Mesenchymal stem cell (in vitro differentiated cells and primary cell): ENCODE data around the gene TMEM92.

Experiments used
- DNase-seq: peaks from one replicate; pipeline ENCODE4 v3.0.0-alpha.2; 2013
- H2AFZ ChIP-seq: one replicate; pipeline ENCODE4 v1.6.1; 2013; ENCODE audit warnings: low read depth, mild to moderate bottlenecking, control low read depth, inconsistent platforms, low read length, moderate library complexity
- H2AK5ac ChIP-seq: 2 replicates; pipeline ENCODE4 v1.6.1; 2013; ENCODE audit warnings: low read length, moderate library complexity, mild to moderate bottlenecking, inconsistent platforms; ENCODE audit not compliant: severe bottlenecking
- H2BK120ac ChIP-seq: one replicate; pipeline ENCODE4 v1.6.1; 2013; ENCODE audit warnings: low read depth, mild to moderate bottlenecking, inconsistent platforms, low read length, moderate library complexity
- H2BK12ac ChIP-seq, 2 experiments: one replicate each; pipeline ENCODE4 v1.6.1; 2013; ENCODE audit warnings: inconsistent platforms in 2 of 2, low read length in 2 of 2, mild to moderate bottlenecking in 2 of 2, moderate library complexity in 2 of 2, control low read depth in 1 of 2
- H2BK15ac ChIP-seq: one replicate; pipeline ENCODE4 v1.6.1; 2013; ENCODE audit warnings: mild to moderate bottlenecking, low read depth, inconsistent platforms; ENCODE audit not compliant: poor library complexity, severe bottlenecking
- H2BK5ac ChIP-seq: 2 replicates; pipeline ENCODE4 v1.6.1; 2013; ENCODE audit warnings: low read depth, mild to moderate bottlenecking, low read length, control low read depth, inconsistent platforms; ENCODE audit not compliant: poor library complexity, severe bottlenecking
- H3K14ac ChIP-seq, 2 experiments: one replicate each; pipeline ENCODE4 v1.6.1; 2013; ENCODE audit warnings: inconsistent platforms in 2 of 2, low read length in 2 of 2, control low read depth in 1 of 2, mild to moderate bottlenecking in 1 of 2, moderate library complexity in 1 of 2
- H3K18ac ChIP-seq, 2 experiments: one replicate each; pipeline ENCODE4 v1.6.1; 2013; ENCODE audit warnings: inconsistent platforms in 2 of 2, low read length in 2 of 2, control low read depth in 1 of 2, low read depth in 1 of 2, mild to moderate bottlenecking in 1 of 2
- H3K23ac ChIP-seq, 2 experiments: one replicate each; pipeline ENCODE4 v1.6.1; 2013; ENCODE audit warnings: inconsistent platforms in 2 of 2, low read length in 2 of 2, mild to moderate bottlenecking in 2 of 2, moderate library complexity in 2 of 2, control low read depth in 1 of 2
- H3K27ac ChIP-seq: 2 replicates; pipeline ENCODE4 v1.5.1; 2013; ENCODE audit warnings: mild to moderate bottlenecking, moderate library complexity, low read length, control low read depth, inconsistent platforms; ENCODE audit not compliant: poor library complexity, severe bottlenecking
- H3K27me3 ChIP-seq, 2 experiments: 2 replicates each; pipeline versions ENCODE4 v1.6.1 to v1.7.0; 2013; ENCODE audit warnings: low read length in 2 of 2, mild to moderate bottlenecking in 2 of 2, moderate library complexity in 2 of 2, control low read depth in 1 of 2, inconsistent platforms in 1 of 2; ENCODE audit not compliant: control insufficient read depth in 1 of 2, insufficient read depth in 1 of 2
- H3K36me3 ChIP-seq, 2 experiments: 2 replicates each; pipeline versions ENCODE4 v1.6.1 to v1.7.0; 2013; ENCODE audit warnings: low read length in 2 of 2, control low read depth in 1 of 2, inconsistent platforms in 1 of 2, low read depth in 1 of 2, mild to moderate bottlenecking in 1 of 2; ENCODE audit not compliant: insufficient read depth in 2 of 2, control insufficient read depth in 1 of 2
- H3K4ac ChIP-seq, 2 experiments: one replicate each; pipeline ENCODE4 v1.6.1; 2013; ENCODE audit warnings: inconsistent platforms in 2 of 2, low read length in 2 of 2, mild to moderate bottlenecking in 2 of 2, moderate library complexity in 2 of 2, control low read depth in 1 of 2, low read depth in 1 of 2
- H3K4me1 ChIP-seq: 2 replicates; pipeline ENCODE4 v1.6.1; 2013; ENCODE audit warnings: low read depth, low read length, control low read depth; ENCODE audit not compliant: control insufficient read depth, insufficient read depth
- H3K4me2 ChIP-seq: 2 replicates; pipeline ENCODE4 v1.6.1; 2013; ENCODE audit warnings: low read length, mild to moderate bottlenecking, inconsistent platforms; ENCODE audit not compliant: poor library complexity, severe bottlenecking
- H3K4me3 ChIP-seq, 2 experiments: 2 replicates each; pipeline versions ENCODE4 v1.5.1 to v1.7.0; 2013; ENCODE audit warnings: low read length in 2 of 2, mild to moderate bottlenecking in 2 of 2, control low read depth in 1 of 2, low read depth in 1 of 2; ENCODE audit not compliant: insufficient read depth in 1 of 2
- H3K79me1 ChIP-seq: replicated peaks from 2 replicates; pipeline ENCODE4 v1.6.1; 2013; ENCODE audit warnings: mild to moderate bottlenecking, control low read depth, low read length, inconsistent platforms; ENCODE audit not compliant: poor library complexity, severe bottlenecking
- H3K9ac ChIP-seq: 2 replicates; pipeline ENCODE4 v1.7.0; 2013; ENCODE audit warnings: mild to moderate bottlenecking, low read length, moderate library complexity
- H3K9me3 ChIP-seq: 2 replicates; pipeline ENCODE4 v1.7.0; 2013; ENCODE audit warnings: mild to moderate bottlenecking, low read length; ENCODE audit not compliant: control insufficient read depth
- H4K8ac ChIP-seq: one replicate; pipeline ENCODE4 v1.6.1; 2013; ENCODE audit warnings: inconsistent platforms, mild to moderate bottlenecking, low read length, moderate library complexity
- H4K91ac ChIP-seq: one replicate; pipeline ENCODE4 v1.6.1; 2013; ENCODE audit warnings: mild to moderate bottlenecking, low read length, inconsistent platforms
- WGBS: methylation state at CpG from one replicate; pipeline ENCODE4 v1.1.7; 2013; ENCODE audit warnings: mixed read lengths; 5-methylcytosine and 5-hydroxymethylcytosine counted together

Gene TMEM92

GRCh38 chr17:50262001-50262794 lies 12.1 kb upstream of the TMEM92 start:
- Histone ChIP-seq H3K27ac (no peak overlapping the region), H3K4ac (no peak overlapping the region), H3K9ac (no peak overlapping the region), H3K79me1 (peaks cover 6% of the 10 kb centered on the region), H2BK120ac (no peak overlapping the region), H3K9me3 (no peaks in the 10 kb centered on the region), H3K14ac (peak overlapping the region in 1 of 2 experiments; percentile 9), H3K27me3 (no peaks in the 10 kb centered on the region), H3K4me1 (peaks cover 78% of the 10 kb centered on the region), H4K8ac (no peak overlapping the region), H3K36me3 (peaks cover 0 to 9% of the 10 kb centered on the region in 2 experiments), H2AK5ac (peak overlapping the region; percentile 45), H3K4me3 (no peak overlapping the region), H2BK12ac (peak overlapping the region in 1 of 2 experiments; percentile 12), H4K91ac (no peak overlapping the region), H2AFZ (no peak overlapping the region), H3K23ac (no peak overlapping the region), H3K4me2 (no peak overlapping the region), H2BK5ac (no peak overlapping the region), H2BK15ac (no peak overlapping the region), H3K18ac (no peak overlapping the region)
- no peak for DNase-seq
- 88% methylated on average over 14 of the region's 14 CpGs for WGBS

DNA sequence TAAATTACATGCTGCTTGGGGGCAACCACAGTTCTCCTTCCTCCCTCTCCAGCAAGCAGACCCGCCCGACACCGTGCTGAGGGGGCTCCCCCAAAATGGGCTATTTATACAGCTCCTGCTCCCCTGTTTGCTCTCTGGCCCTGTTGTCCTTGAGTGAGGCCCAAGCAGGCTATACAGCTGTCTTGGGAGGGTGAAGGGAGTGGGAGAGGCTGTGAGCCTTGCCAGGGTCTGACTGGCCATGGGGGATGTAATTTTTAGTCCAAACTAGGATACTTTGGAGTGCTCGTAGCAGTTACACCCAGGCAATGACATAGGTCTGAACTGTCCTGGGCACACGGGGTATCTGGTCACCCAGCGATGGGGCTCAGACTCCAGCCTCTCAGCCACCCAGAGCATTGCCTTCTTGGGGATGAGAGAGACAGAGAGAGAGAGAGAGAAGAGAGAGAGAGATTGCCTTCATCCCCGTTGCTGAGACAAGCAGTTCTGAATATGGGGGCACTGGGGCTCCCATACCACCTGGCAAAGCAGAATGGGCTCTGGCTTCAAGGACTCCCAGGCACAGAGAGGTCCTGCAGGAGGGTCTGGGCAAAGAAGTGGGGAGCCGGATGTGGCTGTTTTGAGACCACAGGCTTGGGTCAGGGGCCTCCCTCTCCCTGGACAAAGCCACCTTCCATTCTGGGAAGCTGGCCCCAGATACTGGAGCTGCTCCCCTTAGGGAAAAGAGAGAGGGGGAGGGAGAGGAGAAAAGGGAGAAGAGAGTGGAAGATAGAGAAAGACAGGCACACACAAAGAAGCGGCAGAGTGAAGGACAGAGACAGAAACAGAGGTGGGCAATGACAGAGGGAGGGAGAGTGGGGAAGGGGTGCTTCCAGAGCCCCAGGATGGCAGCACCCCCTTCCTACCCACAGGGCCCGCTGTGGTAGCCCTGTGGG lies 10.7 kb upstream of the TMEM92 start:
- Histone ChIP-seq H3K4me2 (peak overlapping the region; percentile 54), H3K4ac (peak overlapping the region; percentile 44 to 79), H3K27ac (peak overlapping the region; percentile 85), H2BK120ac (peak overlapping the region; percentile 56), H3K27me3 (no peaks in the 10 kb centered on the region), H2AK5ac (peak overlapping the region; percentile 73), H3K14ac (no peak overlapping the region), H3K18ac (peak overlapping the region; percentile 60 to 86), H2AFZ (peak overlapping the region; percentile 54), H4K8ac (peak overlapping the region; percentile 53), H2BK15ac (peak overlapping the region; percentile 53), H2BK12ac (peak overlapping the region; percentile 6 to 43), H3K4me1 (peaks cover 78% of the 10 kb centered on the region), H3K4me3 (peak overlapping the region in 1 of 2 experiments; percentile 65), H3K9me3 (no peaks in the 10 kb centered on the region), H3K79me1 (peaks cover 6% of the 10 kb centered on the region), H3K23ac (no peak overlapping the region), H2BK5ac (peak overlapping the region; percentile 53), H3K36me3 (peaks cover 0 to 9% of the 10 kb centered on the region in 2 experiments), H3K9ac (peak overlapping the region; percentile 78), H4K91ac (peak overlapping the region; percentile 4)
- DNase-seq, result no peak
- WGBS, result 76% methylated on average over 8 of the region's 10 CpGs

- H3K23ac ChIP-seq, result no peak overlapping the region
- H3K4me1 ChIP-seq, result peaks cover 74% of the 10 kb centered on the region
- peak overlapping the region; percentile 79 to 93 for H3K4ac ChIP-seq
- H3K18ac ChIP-seq, result peak overlapping the region; percentile 60 to 86
- peak overlapping the region; percentile 78 for H3K9ac ChIP-seq
- peaks cover 0 to 9% of the 10 kb centered on the region in 2 experiments for H3K36me3 ChIP-seq
- H2BK15ac ChIP-seq, result peak overlapping the region; percentile 92
- H3K27ac ChIP-seq, result peak overlapping the region; percentile 85
- H3K79me1 ChIP-seq, result peaks cover 9% of the 10 kb centered on the region
- peak overlapping the region; percentile 89 for H2AK5ac ChIP-seq
- peak; percentile 43 for DNase-seq
- H3K4me3 ChIP-seq, result peak overlapping the region in 1 of 2 experiments; percentile 65
- peak overlapping the region; percentile 73 for H4K91ac ChIP-seq
- H3K9me3 ChIP-seq, result no peaks in the 10 kb centered on the region
- peak overlapping the region; percentile 86 for H4K8ac ChIP-seq
- no peaks in the 10 kb centered on the region for H3K27me3 ChIP-seq
- H2BK12ac ChIP-seq, result peak overlapping the region; percentile 83 to 97
- peak overlapping the region; percentile 53 for H2BK5ac ChIP-seq
- peak overlapping the region in 1 of 2 experiments; percentile 82 for H3K14ac ChIP-seq
- peak overlapping the region; percentile 54 for H2AFZ ChIP-seq
- H3K4me2 ChIP-seq, result peak overlapping the region; percentile 54
- 48% methylated on average over 23 of the region's 23 CpGs for WGBS
- peak overlapping the region; percentile 8 for H2BK120ac ChIP-seq
Observed at GRCh38 chr17:50264263-50265113, 9.8 kb upstream of the TMEM92 start.
